ENCODE data around the gene INKA2. TPM values are rescaled to one million over a fixed set of nuclear protein-coding genes. Genes with fewer than 3 reads are reported as not detected.

INKA2 gene
- total RNA-seq, 1 experiment from 2014 or later, result 0.54 TPM

GRCh38 chr1:111754984-111755330, 15.8 kb upstream of the INKA2 start:
- in situ Hi-C loops (cut with HindIII; ENCODE audit: low pct_unique_long_range_greater_than_20kb, low sequenced_read_pairs), result no loop called here
- no peaks in the 10 kb centered on the region for H3K9me3 ChIP-seq (ENCODE audit: control insufficient read depth, insufficient read depth, low read depth, low read length)
- BruUV-seq (replicated peaks), result no TSS peak
- ChIA-PET POLR2A (no interaction called here), CTCF (no interaction called here)
- H3K36me3 ChIP-seq (ENCODE audit: control insufficient read depth, insufficient read depth, low read length), result peaks cover 11% of the 10 kb centered on the region
- ATAC-seq (peak; percentile 72), DNase-seq (ENCODE audit: low read depth, low spot score) (no peak)
- intact Hi-C loops (cut with micrococcal nuclease; ENCODE audit: unreplicated experiment), result loop anchor here (10.0 kb wide), 1 partner anchor 250 kb away; the partner anchor contains the start of genes ADORA3 and TMIGD3
- no peaks in the 10 kb centered on the region for H3K27me3 ChIP-seq (ENCODE audit: control insufficient read depth, insufficient read depth, low read length)
- peak overlapping the region; percentile 86 for H3K27ac ChIP-seq (ENCODE audit: low read length)
- TF ChIP-seq REST (IDR thresholded peaks at IDR 0.05; ENCODE audit: insufficient read depth in 1 of 2, low read depth in 2 of 2, low read length in 1 of 2) (no peak), POLR2AphosphoS5 (IDR thresholded peaks at IDR 0.05; ENCODE audit: low read depth, low read length) (no peak), SIN3A (IDR thresholded peaks at IDR 0.05; ENCODE audit: borderline replicate concordance, insufficient read depth, low read depth, low read length) (no peak), CTCF (IDR thresholded peaks at IDR 0.05) (no peak), TCF7L2 (IDR thresholded peaks at IDR 0.05; ENCODE audit: low read depth, low read length) (no peak)
- H3K4me1 ChIP-seq (ENCODE audit: control insufficient read depth, insufficient read depth, low read length), result peaks cover 3% of the 10 kb centered on the region; the same call in 1 of the 2 replicates
- peak overlapping the region; percentile 72 to 95 for H3K4me3 ChIP-seq (ENCODE audit: low read depth in 2 of 2, low read length in 2 of 2)

- in situ Hi-C loops (cut with HindIII; ENCODE audit: low pct_unique_long_range_greater_than_20kb, low sequenced_read_pairs) (no loop called here), intact Hi-C loops (cut with micrococcal nuclease; ENCODE audit: unreplicated experiment) (loop anchor here (10.0 kb wide), 1 partner anchor 247 kb away; the partner anchor contains the start of genes ADORA3 and TMIGD3)
- DNase-seq (ENCODE audit: low read depth, low spot score), result no peak
- Histone ChIP-seq H3K4me3 (ENCODE audit: low read depth in 2 of 2, low read length in 2 of 2) (no peak overlapping the region), H3K36me3 (ENCODE audit: control insufficient read depth, insufficient read depth, low read length) (peaks cover 4% of the 10 kb centered on the region; the same call in 1 of the 2 replicates), H3K4me1 (ENCODE audit: control insufficient read depth, insufficient read depth, low read length) (peaks cover 3% of the 10 kb centered on the region; the same call in 1 of the 2 replicates), H3K27me3 (ENCODE audit: control insufficient read depth, insufficient read depth, low read length) (no peaks in the 10 kb centered on the region), H3K27ac (ENCODE audit: low read length) (no peak overlapping the region), H3K9me3 (ENCODE audit: control insufficient read depth, insufficient read depth, low read depth, low read length) (no peaks in the 10 kb centered on the region)
- ChIA-PET CTCF (no interaction called here), POLR2A (no interaction called here)
- TF ChIP-seq CTCF (IDR thresholded peaks at IDR 0.05) (no peak), REST (IDR thresholded peaks at IDR 0.05; ENCODE audit: insufficient read depth in 1 of 2, low read depth in 2 of 2, low read length in 1 of 2) (no peak), TCF7L2 (IDR thresholded peaks at IDR 0.05; ENCODE audit: low read depth, low read length) (no peak), SIN3A (IDR thresholded peaks at IDR 0.05; ENCODE audit: borderline replicate concordance, insufficient read depth, low read depth, low read length) (no peak), POLR2AphosphoS5 (IDR thresholded peaks at IDR 0.05; ENCODE audit: low read depth, low read length) (no peak)
- BruUV-seq (replicated peaks), result no TSS peak
- ATAC-seq, result no peak
These were observed 12.8 kb upstream of the INKA2 start for GRCh38 chr1:111751906-111752575.

Data from Panc1 (cell line).